Measurements from ENCODE around the gene KHDC1. TPM values are rescaled to one million over a fixed set of nuclear protein-coding genes. Genes with fewer than 3 reads are reported as not detected.
A peak's percentile ranks its signal among the peaks of the same experiment; 100 is the strongest.

The KHDC1 gene
- total RNA-seq, 1 experiment from 2014 or later: 9.6 TPM

- intact Hi-C loops (cut with micrococcal nuclease; ENCODE audit: unreplicated experiment) (no loop called here), in situ Hi-C loops (cut with HindIII; ENCODE audit: low pct_unique_long_range_greater_than_20kb, low sequenced_read_pairs) (no loop called here)
- ATAC-seq: peak; percentile 97
- Histone ChIP-seq H3K27me3 (ENCODE audit: control insufficient read depth, insufficient read depth, low read length) (no peaks in the 10 kb centered on the region), H3K27ac (ENCODE audit: low read length) (peak overlapping the region; percentile 94), H3K4me3 (ENCODE audit: low read depth in 2 of 2, low read length in 2 of 2) (peak overlapping the region; percentile 82 to 94), H3K9me3 (ENCODE audit: control insufficient read depth, insufficient read depth, low read depth, low read length) (no peaks in the 10 kb centered on the region), H3K4me1 (ENCODE audit: control insufficient read depth, insufficient read depth, low read length) (peaks cover 8% of the 10 kb centered on the region; the same call in 1 of the 2 replicates), H3K36me3 (ENCODE audit: control insufficient read depth, insufficient read depth, low read length) (no peaks in the 10 kb centered on the region)
- BruUV-seq (replicated peaks): no TSS peak
- TF ChIP-seq REST (IDR thresholded peaks at IDR 0.05; ENCODE audit: insufficient read depth in 1 of 2, low read depth in 2 of 2, low read length in 1 of 2) (0 out of 4 replicates have a peak, but pooled peaks of 1 of the 2 experiments have one; percentile 23), SIN3A (IDR thresholded peaks at IDR 0.05; ENCODE audit: borderline replicate concordance, insufficient read depth, low read depth, low read length) (peak; percentile 93), POLR2AphosphoS5 (IDR thresholded peaks at IDR 0.05; ENCODE audit: low read depth, low read length) (peak; percentile 94), CTCF (IDR thresholded peaks at IDR 0.05) (peak; percentile 98), TCF7L2 (IDR thresholded peaks at IDR 0.05; ENCODE audit: low read depth, low read length) (0 out of 2 replicates have a peak, but pooled peaks have one; percentile 45)
- ChIA-PET CTCF (interaction anchor here (0.8 to 1.1 kb wide), 2 partner anchors 16 to 24 kb away, joined by 4 to 13 read pairs; no protein-coding TSS in a partner anchor), POLR2A (interaction anchor here (1.7 kb wide), 1 partner anchor 19 kb away, joined by 5 read pairs; no protein-coding TSS in a partner anchor)
- DNase-seq (ENCODE audit: low read depth, low spot score): peak; percentile 55
These were observed 46.9 kb upstream of the KHDC1 start for GRCh38 chr6:73309785-73310502.

GRCh38 chr6:73309535-73309784 lies 46.5 kb upstream of the KHDC1 start:
- TF ChIP-seq CTCF (IDR thresholded peaks at IDR 0.05) (no peak), POLR2AphosphoS5 (IDR thresholded peaks at IDR 0.05; ENCODE audit: low read depth, low read length) (no peak), SIN3A (IDR thresholded peaks at IDR 0.05; ENCODE audit: borderline replicate concordance, insufficient read depth, low read depth, low read length) (no peak), REST (IDR thresholded peaks at IDR 0.05; ENCODE audit: insufficient read depth in 1 of 2, low read depth in 2 of 2, low read length in 1 of 2) (no peak), TCF7L2 (IDR thresholded peaks at IDR 0.05; ENCODE audit: low read depth, low read length) (no peak)

More at GRCh38 chr6:73309535-73309784, 46.5 kb upstream of the KHDC1 start:
- ChIA-PET CTCF (interaction anchor here (0.6 to 1.1 kb wide), 3 partner anchors 16 to 64 kb away, joined by 4 to 13 read pairs (median 4); no protein-coding TSS in a partner anchor), POLR2A (interaction anchor here (1.7 kb wide), 1 partner anchor 19 kb away, joined by 5 read pairs; no protein-coding TSS in a partner anchor)
- Histone ChIP-seq H3K4me3 (ENCODE audit: low read depth in 2 of 2, low read length in 2 of 2) (peak overlapping the region; percentile 82 to 94), H3K4me1 (ENCODE audit: control insufficient read depth, insufficient read depth, low read length) (peaks cover 8% of the 10 kb centered on the region; the same call in 1 of the 2 replicates), H3K36me3 (ENCODE audit: control insufficient read depth, insufficient read depth, low read length) (no peaks in the 10 kb centered on the region), H3K27ac (ENCODE audit: low read length) (peak overlapping the region; percentile 94), H3K27me3 (ENCODE audit: control insufficient read depth, insufficient read depth, low read length) (no peaks in the 10 kb centered on the region), H3K9me3 (ENCODE audit: control insufficient read depth, insufficient read depth, low read depth, low read length) (no peaks in the 10 kb centered on the region)
- ATAC-seq (no peak), DNase-seq (ENCODE audit: low read depth, low spot score) (no peak)
- in situ Hi-C loops (cut with HindIII; ENCODE audit: low pct_unique_long_range_greater_than_20kb, low sequenced_read_pairs) (no loop called here), intact Hi-C loops (cut with micrococcal nuclease; ENCODE audit: unreplicated experiment) (no loop called here)
- TSS peak; percentile 84 for BruUV-seq (replicated peaks)

All from Panc1 (cell line).